ENCODE results near the gene POU4F2.

- TF ChIP-seq, protein P1, sequence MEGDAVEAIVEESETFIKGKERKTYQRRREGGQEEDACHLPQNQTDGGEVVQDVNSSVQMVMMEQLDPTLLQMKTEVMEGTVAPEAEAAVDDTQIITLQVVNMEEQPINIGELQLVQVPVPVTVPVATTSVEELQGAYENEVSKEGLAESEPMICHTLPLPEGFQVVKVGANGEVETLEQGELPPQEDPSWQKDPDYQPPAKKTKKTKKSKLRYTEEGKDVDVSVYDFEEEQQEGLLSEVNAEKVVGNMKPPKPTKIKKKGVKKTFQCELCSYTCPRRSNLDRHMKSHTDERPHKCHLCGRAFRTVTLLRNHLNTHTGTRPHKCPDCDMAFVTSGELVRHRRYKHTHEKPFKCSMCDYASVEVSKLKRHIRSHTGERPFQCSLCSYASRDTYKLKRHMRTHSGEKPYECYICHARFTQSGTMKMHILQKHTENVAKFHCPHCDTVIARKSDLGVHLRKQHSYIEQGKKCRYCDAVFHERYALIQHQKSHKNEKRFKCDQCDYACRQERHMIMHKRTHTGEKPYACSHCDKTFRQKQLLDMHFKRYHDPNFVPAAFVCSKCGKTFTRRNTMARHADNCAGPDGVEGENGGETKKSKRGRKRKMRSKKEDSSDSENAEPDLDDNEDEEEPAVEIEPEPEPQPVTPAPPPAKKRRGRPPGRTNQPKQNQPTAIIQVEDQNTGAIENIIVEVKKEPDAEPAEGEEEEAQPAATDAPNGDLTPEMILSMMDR (conservative IDR thresholded peaks at IDR 0.05; ENCODE audit: low read length): no peak
- no peak for TF ChIP-seq EZH2phosphoT487 (IDR thresholded peaks at IDR 0.05; ENCODE audit: borderline replicate concordance)
Measured at GRCh38 chr4:146649232-146649631, 10.5 kb downstream of the POU4F2 start.

Data from Loucy (cell line).